K562 (cell line): ENCODE results near the gene THAP4. TPM values are rescaled to one million over a fixed set of nuclear protein-coding genes. Genes with fewer than 3 reads are reported as not detected.

Source experiments
- ATAC-seq: fragments of 200-7000 bp; cut with Tn5 transposase; 3 replicates; pipeline ENCODE4 v1.9.1; 2020; ENCODE audit warnings: moderate library complexity
- BruUV-seq: library from RNA; stranded (reverse); fragments of 400-500 nt; replicated peaks from 2 replicates; lab custom pipeline; 2021; lab: Mats Ljungman, UMichigan
- CTCF ChIA-PET: fragments of 300-600 bp; formaldehyde crosslinking; extraction: SDS; loops from one replicate; lab custom pipeline; 2021; ENCODE audit warnings: low intra/inter-chr PET ratio; lab: Yijun Ruan, JAX
- POLR2A ChIA-PET: fragments of 300-600, 350-650 bp; sonication (Branson Sonifier 250); formaldehyde crosslinking; extraction: SDS; loops from one replicate; lab custom pipeline; 2021; ENCODE audit warnings: antibody characterized with exemption, inconsistent platforms; lab: Yijun Ruan, JAX
- DNase-seq, 4 experiments: peaks; one replicate each; pipeline versions ENCODE4 v3.0.0 to v3.0.0-alpha.2; 2011 to 2018; ENCODE audit warnings: low spot score in 3 of 4, mixed read lengths in 3 of 4; ENCODE audit errors: extremely low read depth in 1 of 4
- FAIRE-seq: peaks from 2 replicates; lab custom pipeline; 2011; peaks lifted over from hg19 to GRCh38; lab: Jason Lieb, UNC
- H2AFZ ChIP-seq: 2 replicates; pipeline ENCODE4 v1.6.0; 2011; ENCODE audit warnings: low read depth, low read length, control low read depth, inconsistent platforms
- H3K27ac ChIP-seq: fragments of 200-600 bp; 3 replicates; pipeline ENCODE4 v1.8.0; 2011; ENCODE audit warnings: low read depth, mild to moderate bottlenecking, control low read depth, inconsistent platforms, low read length, moderate library complexity, mixed read lengths; ENCODE audit errors: extremely low read depth
- H3K27me3 ChIP-seq, 2 experiments: fragments of 300-600 bp in 1 of 2; 2 replicates in 1 of 2; 3 replicates in 1 of 2; pipeline versions ENCODE4 v1.6.0 to v1.8.0; 2011; ENCODE audit warnings: inconsistent platforms in 2 of 2, low read length in 2 of 2, mild to moderate bottlenecking in 1 of 2, mixed read lengths in 1 of 2, moderate library complexity in 1 of 2; ENCODE audit not compliant: control insufficient read depth in 2 of 2, insufficient read depth in 2 of 2
- H3K36me3 ChIP-seq: fragments of 300-600 bp; 3 replicates; pipeline ENCODE4 v1.8.0; 2011; ENCODE audit warnings: mild to moderate bottlenecking, low read length, inconsistent platforms; ENCODE audit not compliant: control insufficient read depth, insufficient read depth
- H3K4me1 ChIP-seq, 2 experiments: fragments of 200-600 bp in 1 of 2; replicated peaks in 1 of 2; 2 replicates in 1 of 2; 3 replicates in 1 of 2; pipeline versions ENCODE4 v1.5.1 to v1.8.0; 2011; ENCODE audit warnings: inconsistent platforms in 2 of 2, low read length in 2 of 2, mild to moderate bottlenecking in 1 of 2, mixed read lengths in 1 of 2, moderate library complexity in 1 of 2; ENCODE audit not compliant: control insufficient read depth in 2 of 2, insufficient read depth in 2 of 2
- H3K4me2 ChIP-seq: 2 replicates; pipeline ENCODE4 v1.6.1; 2011; ENCODE audit warnings: low read length, control low read depth, inconsistent platforms, mixed read lengths; ENCODE audit not compliant: insufficient read depth
- H3K4me3 ChIP-seq: fragments of 200-600 bp; sonication (generic), shearing (Covaris generic); 2 replicates; pipeline ENCODE4 v1.5.1; 2016; ENCODE audit warnings: control low read depth, inconsistent platforms
- H3K79me2 ChIP-seq: fragments of 200-600 bp; 3 replicates; pipeline ENCODE4 v1.8.0; 2011; ENCODE audit warnings: low read length, inconsistent platforms; ENCODE audit not compliant: control insufficient read depth, insufficient read depth
- H3K9ac ChIP-seq, 2 experiments: 2 replicates each; pipeline versions ENCODE4 v1.6.0 to v1.6.1; 2011; ENCODE audit warnings: low read depth in 2 of 2, low read length in 2 of 2, control low read depth in 1 of 2, inconsistent platforms in 1 of 2, mild to moderate bottlenecking in 1 of 2, mixed read lengths in 1 of 2; ENCODE audit not compliant: insufficient read depth in 1 of 2
- H3K9me1 ChIP-seq: one replicate; pipeline ENCODE4 v1.6.0; 2011; ENCODE audit warnings: inconsistent platforms, mild to moderate bottlenecking, low read length, moderate library complexity; ENCODE audit not compliant: control insufficient read depth, insufficient read depth
- H3K9me3 ChIP-seq: replicated peaks from 2 replicates; pipeline ENCODE4 v1.5.1; 2011; ENCODE audit warnings: low read depth, low read length, inconsistent platforms; ENCODE audit not compliant: control insufficient read depth, insufficient read depth
- H4K20me1 ChIP-seq: replicated peaks from 2 replicates; pipeline ENCODE4 v1.6.1; 2011; ENCODE audit warnings: low read length, inconsistent platforms, mixed read lengths; ENCODE audit not compliant: control insufficient read depth, insufficient read depth
- FOS ChIP-seq: IDR thresholded peaks from 3 replicates; pipeline ENCODE4 v1.6.1; 2011; ENCODE audit not compliant: insufficient read length; ENCODE audit errors: extremely low read depth
- MYNN ChIP-seq, 2 experiments: sonication (generic); formaldehyde crosslinking in 1 of 2; IDR thresholded peaks; 2 replicates each; pipeline versions ENCODE4 v1.5.0 to v1.6.1; 2016 to 2020; ENCODE audit warnings: antibody characterized with exemption in 1 of 2, missing genetic modification reagents in 1 of 2
- PREB ChIP-seq: sonication (generic); formaldehyde crosslinking; IDR thresholded peaks from 2 replicates; pipeline ENCODE4 v1.8.1; 2023; ENCODE audit warnings: mild to moderate bottlenecking, missing genetic modification reagents
- TRIM25 ChIP-seq: fragments of 450-650 bp; IDR thresholded peaks from 2 replicates; pipeline ENCODE4 v1.7.0; 2016; ENCODE audit warnings: borderline replicate concordance
- ZKSCAN8 ChIP-seq: fragments of 200-800 bp; sonication (Bioruptor generic); IDR thresholded peaks from 2 replicates; pipeline ENCODE4 v1.6.1; 2016; ENCODE audit warnings: missing genetic modification characterization, missing compliant biosample characterization
- ZNF639 ChIP-seq, 2 experiments: fragments of 200-800 bp in 1 of 2; sonication (Bioruptor generic) in 1 of 2; sonication (generic) in 1 of 2; formaldehyde crosslinking in 1 of 2; IDR thresholded peaks in 1 of 2; conservative IDR thresholded peaks in 1 of 2; 2 replicates each; pipeline versions ENCODE4 v1.5.0 to v1.6.1; 2016 to 2020; ENCODE audit warnings: missing compliant biosample characterization in 1 of 2, missing genetic modification characterization in 1 of 2, missing genetic modification reagents in 1 of 2
- WGBS: fragments of 100-300 bp; shearing (Covaris generic); methylation state at CpG from one replicate; pipeline ENCODE4 v1.1.6; 2016; ENCODE audit warnings: low coverage, mixed read lengths; ENCODE audit not compliant: insufficient coverage; ENCODE audit errors: missing lambda C conversion rate; 5-methylcytosine and 5-hydroxymethylcytosine counted together
- in situ Hi-C: fragments of 300-500 bp; cut with MboI; formaldehyde crosslinking; loops from 4 replicates; pipeline ENCODE4 v1.15.0; 2018; ENCODE audit warnings: inconsistent platforms, mixed read lengths
- intact Hi-C: fragments of 100-400 bp; cut with micrococcal nuclease; formaldehyde crosslinking; loops from 2 replicates; pipeline ENCODE4 v1.14.2; 2022
- polyA plus RNA-seq, 8 experiments: library from polyadenylated mRNA; depleted of rRNA in 4 of 8; stranded (reverse) in 5 of 8; unstranded in 3 of 8; fragments of >200 nt; fragmentation: Nextera tagmentation in 2 of 8; fragmentation: Illumina TruSeq in 1 of 8; extraction: Ambion mirVana in 2 of 8; extraction: Trizol in 1 of 8; gene quantifications; 2 replicates each; pipeline versions ENCODE4 v1.2.1 to v1.2.3, GENCODE V29; 2011 to 2014; ENCODE audit warnings: inconsistent platforms in 1 of 8, missing spikeins in 1 of 8
- total RNA-seq, 7 experiments: library from RNA; depleted of rRNA in 6 of 7; stranded (reverse); fragments of >200 nt in 6 of 7; fragmentation: Illumina TruSeq in 2 of 7; extraction: Trizol in 2 of 7; gene quantifications; 2 replicates each; pipeline versions ENCODE4 v1.2.1 to v1.2.3, GENCODE V29; 2011 to 2021; ENCODE audit warnings: low replicate concordance in 1 of 7

The THAP4 gene
- total and polyA plus RNA-seq, 9 of the 15 experiments (the other 6 are each of a cell fraction or from before 2014, with no cell fraction given) = 8.6 to 60.9 (median 43.9) TPM

- BruUV-seq = no TSS peak
- H3K79me2 ChIP-seq = peaks cover 49% of the 10 kb centered on the region
Observed at GRCh38 chr2:241611062-241611461, 25.9 kb downstream of the THAP4 start.

More at GRCh38 chr2:241611062-241611461, 25.9 kb downstream of the THAP4 start:
- Histone ChIP-seq H3K9me1 (no peaks in the 10 kb centered on the region), H4K20me1 (no peaks in the 10 kb centered on the region), H3K4me2 (no peak overlapping the region), H3K27me3 (no peaks in the 10 kb centered on the region), H3K9ac (peak overlapping the region in 1 of 2 experiments; percentile 68; a peak in 2 of 4 replicates), H3K36me3 (peaks cover 32% of the 10 kb centered on the region; the same call in 2 of the 3 replicates), H2AFZ (no peak overlapping the region), H3K27ac (peak overlapping the region; percentile 74; the same call in 1 of the 3 replicates), H3K4me3 (no peak overlapping the region), H3K9me3 (no peaks in the 10 kb centered on the region), H3K4me1 (peaks cover 0 to 32% of the 10 kb centered on the region in 2 experiments; a peak in 3 of 5 replicates)
- TF ChIP-seq ZNF639 (CRISPR knock-in tag; conservative IDR thresholded peaks at IDR 0.05 in 1 of 2, IDR thresholded peaks at IDR 0.05 in 1 of 2) = no peak
- TF ChIP-seq TRIM25 = no peak
- no peak for TF ChIP-seq ZKSCAN8
- TF ChIP-seq FOS = no peak
- no peak for TF ChIP-seq MYNN (IDR thresholded peaks at IDR 0.05)
- no peak for TF ChIP-seq MYNN (CRISPR knock-in tag; IDR thresholded peaks at IDR 0.05)
- no peak for TF ChIP-seq PREB (CRISPR knock-in tag)
- ChIA-PET CTCF (no interaction called here), POLR2A (no interaction called here)
- DNase-seq = no peak
- intact Hi-C loops (loop anchor here (2.0 kb wide), 1 partner anchor 254 kb away; the partner anchor contains the start of gene FARP2), in situ Hi-C loops (no loop called here)
- 74% methylated on average over 2 of the region's 13 CpGs for WGBS
- no peak for ATAC-seq
- FAIRE-seq = no peak
